Bronchus fibroblast of lung (primary cell): ENCODE measurements around the gene GFER. TPM values are rescaled to one million over a fixed set of nuclear protein-coding genes. Genes with fewer than 3 reads are reported as not detected.

Experiments
- total RNA-seq: library from RNA; depleted of rRNA; stranded (reverse); fragments of >200 nt; gene quantifications from 2 replicates; pipeline ENCODE4 v1.2.3, GENCODE V29; 2015

The GFER gene
- 21.1 and 43.7 TPM in 2 replicates for total RNA-seq

DNA sequence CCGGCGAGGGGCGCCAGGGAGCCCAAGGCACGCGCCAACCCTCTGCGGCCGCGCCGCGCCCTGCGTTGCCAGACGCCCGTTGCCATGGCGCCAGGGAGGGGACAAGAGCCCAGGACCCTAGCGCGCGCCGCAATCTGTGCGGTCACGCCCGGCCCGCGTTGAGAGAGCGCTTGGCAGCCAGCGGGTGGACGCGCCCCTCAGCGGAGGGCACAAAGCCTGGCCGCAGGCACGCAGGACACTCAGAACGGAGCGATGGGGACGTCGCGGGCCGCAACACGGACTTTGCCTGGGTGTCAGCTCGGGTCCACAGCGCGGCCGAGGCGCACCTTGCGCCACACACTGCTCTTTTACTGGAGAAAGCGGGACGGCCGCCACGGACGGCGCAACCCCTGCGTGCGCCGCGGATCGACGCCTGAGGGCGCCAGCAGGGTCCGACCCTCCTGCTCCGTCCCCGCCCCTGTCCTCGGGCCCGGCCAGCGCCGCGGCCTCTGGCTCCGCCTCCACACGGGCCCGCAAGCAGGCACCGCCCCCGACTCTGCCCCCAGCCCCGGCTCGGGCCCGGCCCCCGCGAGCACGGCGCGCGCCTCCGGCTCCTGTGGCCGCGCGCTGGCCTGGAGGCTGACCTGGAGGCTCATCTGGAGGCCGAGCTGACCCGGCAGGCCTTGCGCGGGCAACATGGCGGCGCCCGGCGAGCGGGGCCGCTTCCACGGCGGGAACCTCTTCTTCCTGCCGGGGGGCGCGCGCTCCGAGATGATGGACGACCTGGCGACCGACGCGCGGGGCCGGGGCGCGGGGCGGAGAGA lies at the start of gene GFER:
Gene GFER, plus strand, starts transcription at position 650 of the 803 bp plus-strand sequence. Its CDS starts 26 bp downstream, at position 676.

GRCh38 chr16:1942810-1943726 lies 40.9 kb upstream of the GFER start, which contains the start of gene MSRB1:
TSS of gene MSRB1 (minus strand) at chr16:1943199. CDS start at chr16:1943156, 43 bp downstream.

GRCh38 chr16:1959269-1960039 lies 24.5 kb upstream of the GFER start, which contains the start of gene NDUFB10:
TSS of gene NDUFB10 (plus strand) at chr16:1959538. CDS start at chr16:1959625, 87 bp downstream.

GRCh38 chr16:1964506-1965395 lies 19.2 kb upstream of the GFER start, which contains the start of gene RPS2:
TSS of gene RPS2 (minus strand) at chr16:1964826. CDS start at chr16:1964625, 201 bp downstream.

DNA sequence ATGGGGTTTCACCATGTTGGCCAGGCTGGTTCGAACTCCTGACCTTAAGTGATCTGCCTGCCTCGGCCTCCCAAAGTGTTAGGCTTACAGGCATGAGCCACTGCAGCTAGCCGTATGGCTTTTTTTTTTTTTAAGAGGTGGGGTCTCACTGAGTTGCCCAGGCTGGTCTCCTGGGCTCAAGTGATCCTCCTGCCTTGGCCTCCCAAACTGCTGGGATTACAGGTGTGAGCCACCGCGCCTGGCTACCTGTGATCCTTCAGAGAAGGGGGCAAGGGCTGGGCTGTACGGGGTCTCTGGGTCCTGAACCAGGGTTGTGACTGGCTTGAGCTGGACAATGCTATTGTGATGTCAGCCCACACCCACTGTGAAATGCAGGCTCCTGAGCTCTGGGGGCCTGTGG lies 17.5 kb upstream of the GFER start, which contains the start of gene RNF151:
Gene RNF151, plus strand, starts transcription at position 397 of the 400 bp plus-strand sequence. CDS start 26 bp downstream, outside the sequence.

DNA sequence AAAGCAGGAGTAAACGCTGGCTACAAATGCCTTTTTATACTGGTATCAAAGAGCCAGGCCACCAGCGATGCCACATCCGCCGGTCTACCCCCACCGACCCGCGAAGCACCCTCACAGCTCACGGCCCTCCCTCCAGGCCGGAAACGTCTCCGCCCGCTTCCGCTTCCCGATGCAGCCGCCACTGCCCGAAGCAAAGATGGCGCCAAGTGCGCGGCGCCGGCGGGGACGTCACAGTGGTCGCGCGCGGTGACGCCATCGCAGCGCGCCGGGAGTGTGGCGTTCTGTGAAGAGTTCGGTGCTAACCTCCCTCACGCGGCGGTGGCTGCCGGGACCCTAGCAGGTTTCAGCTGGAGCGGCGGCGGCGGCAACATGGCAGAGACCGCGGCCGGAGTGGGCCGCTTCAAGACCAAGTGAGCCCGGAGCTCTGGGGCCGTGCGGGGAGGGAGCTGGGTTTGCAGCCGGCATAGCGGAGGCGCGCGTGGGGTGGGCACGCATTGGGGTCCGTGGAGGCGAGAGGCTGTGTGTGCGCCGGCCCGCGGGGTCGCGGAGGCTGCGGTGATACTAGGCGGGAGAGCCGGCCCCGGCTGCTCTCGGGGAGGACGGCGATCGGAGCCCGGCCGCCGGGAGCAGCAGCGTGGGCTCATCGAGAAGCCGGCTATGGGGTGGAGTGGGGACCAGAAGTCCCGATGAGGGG lies 12.1 kb upstream of the GFER start, which contains the start of gene TBL3:
Gene TBL3, plus strand, starts transcription at position 258 of the 694 bp plus-strand sequence. Its CDS starts 112 bp downstream, at position 370.

GRCh38 chr16:1981398-1981836 lies 2.6 kb upstream of the GFER start, which contains the start of gene NOXO1:
TSS of gene NOXO1 (minus strand) at chr16:1981469. CDS start at chr16:1981179, 290 bp downstream.

GRCh38 chr16:1989209-1990100 lies 5.5 kb downstream of the GFER start, which contains the start of gene SYNGR3:
TSS of gene SYNGR3 (plus strand) at chr16:1989970. CDS start at chr16:1990103, 133 bp downstream.

DNA sequence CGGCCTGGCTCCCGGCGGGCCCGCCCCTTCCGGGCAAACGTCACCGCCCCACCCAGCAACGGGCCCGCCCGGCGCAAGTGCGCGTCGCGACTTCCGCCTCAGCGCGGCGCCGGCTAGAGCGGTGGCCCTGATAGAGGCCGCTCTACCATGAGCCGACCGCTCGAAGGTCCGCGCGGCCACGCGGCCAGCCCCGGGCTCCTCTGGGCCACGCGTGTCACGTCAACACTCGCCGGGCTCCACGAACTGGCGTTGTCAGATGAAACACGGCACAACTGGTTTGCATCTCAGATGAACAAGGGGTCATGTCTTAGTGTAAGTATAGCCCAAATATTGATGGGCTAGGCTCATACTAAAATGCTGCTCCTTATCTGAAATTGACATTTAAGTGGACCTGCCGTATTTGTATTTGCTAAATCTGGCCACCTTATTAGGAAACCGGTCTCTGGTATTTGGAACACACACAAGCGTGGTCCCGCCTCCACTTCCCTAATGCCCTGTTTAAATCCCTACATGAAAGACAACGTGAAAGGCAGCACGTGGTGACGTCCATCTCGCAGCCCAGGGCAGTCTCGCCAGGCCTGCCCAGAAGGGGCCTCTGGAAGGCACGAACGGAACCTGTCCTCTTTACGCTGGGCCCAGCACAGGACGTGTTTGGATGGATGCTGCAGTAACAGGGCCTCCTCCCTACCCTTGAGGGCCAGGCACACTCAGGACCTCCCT lies 26.0 kb downstream of the GFER start, which contains the start of gene ZNF598:
Gene ZNF598, minus strand, starts transcription at position 31 of the 720 bp plus-strand sequence.

DNA sequence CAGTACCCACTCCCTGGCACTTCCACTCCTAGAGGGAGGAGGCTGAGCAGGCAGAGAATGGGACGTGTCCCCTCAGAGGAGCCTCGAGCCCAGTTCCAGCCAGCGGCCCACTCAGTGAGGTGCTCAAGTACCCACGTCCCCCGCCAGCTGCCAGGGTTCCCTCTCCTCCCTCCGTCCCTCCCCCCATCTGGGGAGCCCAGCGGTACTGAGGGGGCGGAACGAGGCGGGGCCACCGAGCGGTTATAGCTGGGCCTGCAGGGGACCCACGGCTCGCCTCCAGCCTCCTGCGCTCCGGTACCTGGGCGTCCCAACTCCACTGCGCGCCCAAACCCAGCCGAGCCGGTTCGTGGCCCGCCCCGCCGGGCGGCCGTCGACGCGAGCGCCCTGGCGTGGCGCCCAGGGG lies 35.5 kb downstream of the GFER start, which contains the start of gene NPW:
Gene NPW, plus strand, starts transcription at position 268 of the 403 bp plus-strand sequence.

GRCh38 chr16:2026461-2027023 lies 42.5 kb downstream of the GFER start, which contains the start of gene NHERF2:
TSS of gene NHERF2 (plus strand) at chr16:2026902. CDS start at chr16:2027006, 104 bp downstream.

Other genes starting within 250 kb of the GFER start
- gene NME3, start 212.7 kb upstream of the GFER start, total RNA-seq = 73.6 and 90.8 TPM in 2 replicates
- gene EME2, start 211.4 kb upstream of the GFER start, total RNA-seq = 2.4 and 2.5 TPM in 2 replicates
- 155 TPM in 2 replicates for gene MRPS34, start 211.1 kb upstream of the GFER start, total RNA-seq
- gene SPSB3, start 201.6 kb upstream of the GFER start, total RNA-seq = 31.8 and 35.5 TPM in 2 replicates
- gene NUBP2, start 201.2 kb upstream of the GFER start, total RNA-seq = 111 and 116 TPM in 2 replicates
- 0.30 TPM in 1 of 2 replicates, not detected in the other for gene IGFALS, start 190.5 kb upstream of the GFER start, total RNA-seq
- gene HAGH, start 157.4 kb upstream of the GFER start, total RNA-seq = 62.4 and 71.3 TPM in 2 replicates
- gene FAHD1, start 157.0 kb upstream of the GFER start, total RNA-seq = 33.6 and 52.6 TPM in 2 replicates
- gene MEIOB, start 112.0 kb upstream of the GFER start, total RNA-seq = 0.30 TPM in 1 of 2 replicates, not detected in the other
- not detected in 2 replicates for gene HS3ST6, start 65.8 kb upstream of the GFER start, total RNA-seq
- gene MSRB1, start 41.0 kb upstream of the GFER start, total RNA-seq = 9.8 and 12.0 TPM in 2 replicates
- not detected in 2 replicates for gene RPL3L, start 29.5 kb upstream of the GFER start, total RNA-seq
- gene NDUFB10, start 24.7 kb upstream of the GFER start, total RNA-seq = 323 and 367 TPM in 2 replicates
- gene RPS2, start 19.4 kb upstream of the GFER start, total RNA-seq = 4,271 and 4,630 TPM in 2 replicates
- gene RNF151, start 17.3 kb upstream of the GFER start, total RNA-seq = not detected in 2 replicates
- gene TBL3, start 12.1 kb upstream of the GFER start, total RNA-seq = 94.1 and 97.0 TPM in 2 replicates
- not detected in 2 replicates for gene NOXO1, start 2.7 kb upstream of the GFER start, total RNA-seq
- 4.2 and 8.4 TPM in 2 replicates for gene SYNGR3, start 5.8 kb downstream of the GFER start, total RNA-seq
- 44.0 and 45.6 TPM in 2 replicates for gene ZNF598, start 25.6 kb downstream of the GFER start, total RNA-seq
- gene NPW, start 35.6 kb downstream of the GFER start, total RNA-seq = 1.6 and 1.8 TPM in 2 replicates
- 47.4 and 58.7 TPM in 2 replicates for gene NHERF2, start 42.7 kb downstream of the GFER start, total RNA-seq
- 49.2 and 53.0 TPM in 2 replicates for gene NTHL1, start 63.6 kb downstream of the GFER start, total RNA-seq
- 36.0 and 55.9 TPM in 2 replicates for gene TSC2, start 63.8 kb downstream of the GFER start, total RNA-seq
- gene PKD1, start 151.7 kb downstream of the GFER start, total RNA-seq = 74.8 and 88.1 TPM in 2 replicates
- 1.5 and 3.3 TPM in 2 replicates for gene RAB26, start 164.4 kb downstream of the GFER start, total RNA-seq
- 54.0 and 62.0 TPM in 2 replicates for gene TRAF7, start 171.6 kb downstream of the GFER start, total RNA-seq
- gene CASKIN1, start 212.4 kb downstream of the GFER start, total RNA-seq = under 0.01 TPM in 1 of 2 replicates, not detected in the other
- 80.4 and 86.6 TPM in 2 replicates for gene MLST8, start 221.3 kb downstream of the GFER start, total RNA-seq
- 1.3 and 2.7 TPM in 2 replicates for gene BRICD5, start 226.7 kb downstream of the GFER start, total RNA-seq
- gene PGP, start 230.6 kb downstream of the GFER start, total RNA-seq = 24.5 and 27.1 TPM in 2 replicates
- 22.9 and 25.2 TPM in 2 replicates for gene E4F1, start 239.4 kb downstream of the GFER start, total RNA-seq